Measurements from ENCODE around the gene UBR2.

- TF ChIP-seq CTCF (IDR thresholded peaks at IDR 0.05), result no peak
- no peak for TF ChIP-seq POLR2A (IDR thresholded peaks at IDR 0.05)
Measured at GRCh38 chr6:42714098-42714761, 150.4 kb downstream of the UBR2 start.

Data from lower leg skin (tissue), 3 donors.